AG10803 (cell line): Measurements from ENCODE around the gene CCDC146.

ENCODE experiments used
- DNase-seq: peaks from one replicate; pipeline ENCODE4 v3.0.0; 2010; ENCODE audit warnings: low read depth
- H3K4me3 ChIP-seq: 2 replicates; pipeline ENCODE4 v1.5.1; 2011; ENCODE audit warnings: mild to moderate bottlenecking, low read length, control low read depth
- CTCF ChIP-seq: conservative IDR thresholded peaks from 2 replicates; pipeline ENCODE4 v1.5.1; 2011; ENCODE audit warnings: mild to moderate bottlenecking, low read length, control low read depth, inconsistent platforms

CCDC146 gene

GRCh38 chr7:77242554-77242953, 120.1 kb downstream of the CCDC146 start:
- H3K4me3 ChIP-seq, result no peak overlapping the region
- no peak for DNase-seq
- no peak for TF ChIP-seq CTCF

GRCh38 chr7:77244222-77244934, 122.0 kb downstream of the CCDC146 start:
- no peak for TF ChIP-seq CTCF
- no peak for DNase-seq
- no peak overlapping the region for H3K4me3 ChIP-seq

- no peak for DNase-seq
- no peak overlapping the region for H3K4me3 ChIP-seq
- TF ChIP-seq CTCF, result no peak
Measured at GRCh38 chr7:77245015-77245755, 122.8 kb downstream of the CCDC146 start.

- TF ChIP-seq CTCF, result no peak
- DNase-seq, result no peak
- no peak overlapping the region for H3K4me3 ChIP-seq
Measured at GRCh38 chr7:77246026-77246640, 123.7 kb downstream of the CCDC146 start.

- peak; percentile 65 for DNase-seq
- peak; percentile 97 for TF ChIP-seq CTCF
- no peak overlapping the region for H3K4me3 ChIP-seq
Measured at GRCh38 chr7:77247206-77247850, 124.9 kb downstream of the CCDC146 start.

- H3K4me3 ChIP-seq, result no peak overlapping the region
- TF ChIP-seq CTCF, result no peak
- DNase-seq, result no peak
Measured at GRCh38 chr7:77248154-77248553, 125.7 kb downstream of the CCDC146 start.
